HepG2 (cell line): Measurements from ENCODE around the gene TGM1. TPM values are rescaled to one million over a fixed set of nuclear protein-coding genes. Genes with fewer than 3 reads are reported as not detected.

Source experiments
- ATF3 ChIP-seq: sonication (generic); formaldehyde crosslinking; IDR thresholded peaks from 2 replicates; pipeline ENCODE4 v1.4.0; 2020; ENCODE audit warnings: missing genetic modification reagents
- BORCS8-MEF2B ChIP-seq: sonication (generic); formaldehyde crosslinking; IDR thresholded peaks from 2 replicates; pipeline ENCODE4 v1.8.0; 2022; ENCODE audit warnings: mild to moderate bottlenecking, missing genetic modification reagents
- BRF2 ChIP-seq: sonication (generic); formaldehyde crosslinking; IDR thresholded peaks from 2 replicates; pipeline ENCODE4 v1.8.1; 2022; ENCODE audit warnings: mild to moderate bottlenecking, missing genetic modification reagents
- ELF1 ChIP-seq: sonication (generic); formaldehyde crosslinking; IDR thresholded peaks from 2 replicates; pipeline ENCODE4 v1.4.0; 2020; ENCODE audit warnings: missing genetic modification reagents
- HOXA5 ChIP-seq: sonication (generic); formaldehyde crosslinking; IDR thresholded peaks from 2 replicates; pipeline ENCODE4 v1.4.0; 2020; ENCODE audit warnings: missing genetic modification reagents
- KAT8 ChIP-seq: IDR thresholded peaks from 2 replicates; pipeline ENCODE4 v1.6.1; 2016; ENCODE audit warnings: missing genetic modification reagents, missing compliant biosample characterization
- PHF21A ChIP-seq: sonication (generic); formaldehyde crosslinking; IDR thresholded peaks from 2 replicates; pipeline ENCODE4 v1.5.0; 2020; ENCODE audit warnings: mild to moderate bottlenecking, missing genetic modification reagents
- PTBP1 ChIP-seq: fragments of 200-400 bp; formaldehyde crosslinking; IDR thresholded peaks from 2 replicates; pipeline ENCODE4 v1.6.1; 2018; ENCODE audit warnings: low read length, low read depth; ENCODE audit not compliant: poor library complexity, severe bottlenecking
- REPIN1 ChIP-seq: sonication (generic); formaldehyde crosslinking; IDR thresholded peaks from 2 replicates; pipeline ENCODE4 v1.8.0; 2022; ENCODE audit warnings: missing genetic modification reagents, low read depth, mild to moderate bottlenecking, borderline replicate concordance
- RXRB ChIP-seq: IDR thresholded peaks from 2 replicates; pipeline ENCODE4 v1.6.1; 2016; ENCODE audit warnings: borderline replicate concordance, missing genetic modification reagents, missing compliant biosample characterization
- SCMH1 ChIP-seq: sonication (generic); formaldehyde crosslinking; IDR thresholded peaks from 2 replicates; pipeline ENCODE4 v1.9.0; 2021; ENCODE audit warnings: missing genetic modification reagents, mild to moderate bottlenecking, borderline replicate concordance
- TRIM22 ChIP-seq: fragments of 450-650 bp; IDR thresholded peaks from 2 replicates; pipeline ENCODE4 v1.6.1; 2017
- ZNF142 ChIP-seq: sonication (generic); formaldehyde crosslinking; IDR thresholded peaks from 2 replicates; pipeline ENCODE4 v1.4.0; 2020; ENCODE audit warnings: missing genetic modification reagents
- ZNF530 ChIP-seq: sonication (generic); formaldehyde crosslinking; IDR thresholded peaks from 2 replicates; pipeline ENCODE4 v1.5.0; 2020; ENCODE audit warnings: low read depth, mild to moderate bottlenecking, missing genetic modification reagents
- ZSCAN21 ChIP-seq: sonication (generic); formaldehyde crosslinking; IDR thresholded peaks from 2 replicates; pipeline ENCODE4 v1.8.0; 2022; ENCODE audit warnings: mild to moderate bottlenecking, missing genetic modification reagents, moderate library complexity, borderline replicate concordance
- ZUFSP ChIP-seq: sonication (generic); formaldehyde crosslinking; IDR thresholded peaks from 2 replicates; pipeline ENCODE4 v1.9.0; 2021; ENCODE audit warnings: missing genetic modification reagents, mild to moderate bottlenecking, borderline replicate concordance
- polyA plus RNA-seq, 8 experiments: library from polyadenylated mRNA; depleted of rRNA in 3 of 8; stranded (reverse) in 7 of 8; unstranded in 1 of 8; fragments of >200 nt; fragmentation: Illumina TruSeq in 4 of 8; extraction: Trizol in 4 of 8; gene quantifications; 2 replicates each; pipeline versions ENCODE4 v1.2.1 to v1.2.3, GENCODE V29; 2011 to 2016; ENCODE audit warnings: low read depth in 4 of 8, missing spikeins in 1 of 8, mixed read lengths in 1 of 8; ENCODE audit not compliant: insufficient read depth in 1 of 8
- total RNA-seq, 5 experiments: library from RNA; depleted of rRNA; stranded (reverse); fragments of >200 nt; fragmentation: Illumina TruSeq; extraction: Trizol; gene quantifications; 2 replicates each; pipeline ENCODE4 v1.2.3, GENCODE V29; 2016; ENCODE audit warnings: low read depth in 1 of 5

The TGM1 gene
- total and polyA plus RNA-seq, 2 of the 13 experiments (the other 11 are each of a cell fraction or from before 2014, with no cell fraction given) = 3.2 to 10.6 TPM

- peak; percentile 97 for TF ChIP-seq ZNF142 (CRISPR knock-in tag)
- no peak for TF ChIP-seq ZUFSP (CRISPR knock-in tag)
- TF ChIP-seq REPIN1 = peak; percentile 95
- TF ChIP-seq PHF21A (CRISPR knock-in tag) = no peak
- TF ChIP-seq ZNF530 (CRISPR knock-in tag) = no peak
- TF ChIP-seq KAT8 (CRISPR knock-in tag) = peak; percentile 100
- TF ChIP-seq ZSCAN21 (CRISPR knock-in tag) = peak; percentile 96; the same call in 1 of the 2 replicates
- peak; percentile 93 for TF ChIP-seq BRF2 (CRISPR knock-in tag)
- peak; percentile 98 for TF ChIP-seq HOXA5 (CRISPR knock-in tag)
- TF ChIP-seq RXRB (CRISPR knock-in tag) = peak; percentile 89
- peak; percentile 96 for TF ChIP-seq PTBP1
- peak; percentile 95 for TF ChIP-seq BORCS8-MEF2B (CRISPR knock-in tag)
- no peak for TF ChIP-seq SCMH1 (CRISPR knock-in tag)
- TF ChIP-seq ELF1 (CRISPR knock-in tag) = peak; percentile 100
- TF ChIP-seq TRIM22 = peak; percentile 100; the same call in 1 of the 2 replicates
- TF ChIP-seq ATF3 (CRISPR knock-in tag) = peak; percentile 70; the same call in 1 of the 2 replicates
Observed at GRCh38 chr14:24212924-24213865, 49.8 kb downstream of the TGM1 start, which contains the start of gene CHMP4A (continued).
